Lower leg skin (tissue), 3 donors: ENCODE results near the gene CT47B1.

ENCODE experiments used
- POLR2A ChIP-seq, 2 donors: fragments of 450-650 bp; IDR thresholded peaks; one replicate each; pipeline ENCODE4 v1.6.1; 2016 to 2017; ENCODE audit warnings: antibody characterized with exemption in 2 of 2, mild to moderate bottlenecking in 1 of 2, moderate library complexity in 1 of 2
- TF ChIP-seq, protein P1 (sequence below), 3 donors: fragments of 450-650 bp; IDR thresholded peaks; one replicate each; pipeline ENCODE4 v1.5.1; 2016; ENCODE audit warnings: antibody characterized with exemption in 3 of 3, mild to moderate bottlenecking in 3 of 3, moderate library complexity in 2 of 3

DNA sequence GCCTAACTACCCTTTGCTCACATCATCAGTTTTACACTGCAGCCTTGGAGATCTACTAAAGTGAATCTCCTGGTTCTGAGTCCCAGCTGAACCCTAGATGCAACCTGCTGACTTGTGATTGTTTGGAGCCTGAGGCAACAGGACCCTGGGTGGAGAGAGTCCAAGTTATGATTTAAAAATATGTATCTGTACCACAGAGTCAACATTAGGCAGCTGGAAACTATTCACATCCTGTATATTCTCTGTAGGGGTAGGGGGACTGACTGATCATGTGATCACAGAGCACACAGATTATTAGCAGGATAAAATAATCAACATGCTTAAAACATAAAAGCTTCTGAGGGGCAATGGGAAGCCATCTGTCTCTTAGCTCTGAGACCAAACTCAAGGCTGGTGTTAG is 52.1 kb downstream of the CT47B1 start:
- TF ChIP-seq, protein P1, sequence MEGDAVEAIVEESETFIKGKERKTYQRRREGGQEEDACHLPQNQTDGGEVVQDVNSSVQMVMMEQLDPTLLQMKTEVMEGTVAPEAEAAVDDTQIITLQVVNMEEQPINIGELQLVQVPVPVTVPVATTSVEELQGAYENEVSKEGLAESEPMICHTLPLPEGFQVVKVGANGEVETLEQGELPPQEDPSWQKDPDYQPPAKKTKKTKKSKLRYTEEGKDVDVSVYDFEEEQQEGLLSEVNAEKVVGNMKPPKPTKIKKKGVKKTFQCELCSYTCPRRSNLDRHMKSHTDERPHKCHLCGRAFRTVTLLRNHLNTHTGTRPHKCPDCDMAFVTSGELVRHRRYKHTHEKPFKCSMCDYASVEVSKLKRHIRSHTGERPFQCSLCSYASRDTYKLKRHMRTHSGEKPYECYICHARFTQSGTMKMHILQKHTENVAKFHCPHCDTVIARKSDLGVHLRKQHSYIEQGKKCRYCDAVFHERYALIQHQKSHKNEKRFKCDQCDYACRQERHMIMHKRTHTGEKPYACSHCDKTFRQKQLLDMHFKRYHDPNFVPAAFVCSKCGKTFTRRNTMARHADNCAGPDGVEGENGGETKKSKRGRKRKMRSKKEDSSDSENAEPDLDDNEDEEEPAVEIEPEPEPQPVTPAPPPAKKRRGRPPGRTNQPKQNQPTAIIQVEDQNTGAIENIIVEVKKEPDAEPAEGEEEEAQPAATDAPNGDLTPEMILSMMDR (IDR thresholded peaks at IDR 0.05): no peak
- TF ChIP-seq POLR2A (IDR thresholded peaks at IDR 0.05): no peak
